Endothelial cell of umbilical vein (primary cell): Measurements from ENCODE around the gene SH3BP4. TPM values are rescaled to one million over a fixed set of nuclear protein-coding genes. Genes with fewer than 3 reads are reported as not detected.

Source experiments
- BruUV-seq: library from RNA; stranded (reverse); fragments of 400-500 nt; replicated peaks from 2 replicates; lab custom pipeline; 2021; lab: Mats Ljungman, UMichigan
- CTCF ChIA-PET: fragments of 300-600, 350-600 bp; sonication (Branson Sonifier 250); formaldehyde crosslinking; loops from one replicate; lab custom pipeline; 2021; ENCODE audit warnings: antibody characterized with exemption, inconsistent platforms; lab: Charles Lee
- POLR2A ChIA-PET: fragments of 300-600, 350-600 bp; sonication (Branson Sonifier 250); formaldehyde crosslinking; loops from one replicate; lab custom pipeline; 2021; ENCODE audit warnings: antibody characterized with exemption, inconsistent platforms; lab: Charles Lee
- DNase-seq: peaks from one replicate; pipeline ENCODE4 v3.0.0-alpha.2; 2011; ENCODE audit warnings: low read depth, low spot score
- FAIRE-seq: peaks from 2 replicates; lab custom pipeline; 2011; peaks lifted over from hg19 to GRCh38; lab: Jason Lieb, UNC
- H2AFZ ChIP-seq: 2 replicates; pipeline ENCODE4 v1.6.0; 2012; ENCODE audit warnings: low read depth, low read length, control low read depth, inconsistent platforms
- H3K27ac ChIP-seq: 2 replicates; pipeline ENCODE4 v1.5.1; 2011; ENCODE audit warnings: low read depth, mild to moderate bottlenecking, control low read depth, low read length, moderate library complexity; ENCODE audit not compliant: insufficient read depth
- H3K27me3 ChIP-seq, 2 experiments: 2 replicates each; pipeline versions ENCODE4 v1.6.0 to v1.6.1; 2011; ENCODE audit warnings: low read length in 2 of 2, mixed read lengths in 1 of 2; ENCODE audit not compliant: control insufficient read depth in 2 of 2, insufficient read depth in 2 of 2
- H3K36me3 ChIP-seq, 2 experiments: 2 replicates in 1 of 2; 3 replicates in 1 of 2; pipeline ENCODE4 v1.5.1; 2011; ENCODE audit warnings: low read length in 2 of 2, mild to moderate bottlenecking in 1 of 2, moderate library complexity in 1 of 2; ENCODE audit not compliant: control insufficient read depth in 2 of 2, insufficient read depth in 2 of 2; ENCODE audit errors: extremely low read depth in 1 of 2
- H3K4me1 ChIP-seq: 3 replicates; pipeline ENCODE4 v1.5.1; 2011; ENCODE audit warnings: mild to moderate bottlenecking, low read length; ENCODE audit not compliant: control insufficient read depth, insufficient read depth; ENCODE audit errors: extremely low read depth
- H3K4me2 ChIP-seq: 2 replicates; pipeline ENCODE4 v1.6.1; 2011; ENCODE audit warnings: low read length, control low read depth, mixed read lengths; ENCODE audit not compliant: insufficient read depth
- H3K4me3 ChIP-seq, 3 experiments: fragments of 200-600 bp in 1 of 3; sonication (generic), shearing (Covaris generic) in 1 of 3; replicated peaks in 1 of 3; 2 replicates each; pipeline ENCODE4 v1.5.1; 2011 to 2016; ENCODE audit warnings: control low read depth in 3 of 3, low read length in 3 of 3, mild to moderate bottlenecking in 2 of 3, inconsistent platforms in 1 of 3, low read depth in 1 of 3, moderate library complexity in 1 of 3; ENCODE audit not compliant: insufficient read depth in 1 of 3
- H3K79me2 ChIP-seq: 2 replicates; pipeline ENCODE4 v1.6.0; 2012; ENCODE audit warnings: low read length, inconsistent platforms; ENCODE audit not compliant: control insufficient read depth, insufficient read depth
- H3K9ac ChIP-seq: replicated peaks from 2 replicates; pipeline ENCODE3; 2011; ENCODE audit warnings: low read length, control low read depth; ENCODE audit not compliant: insufficient read depth; ENCODE audit errors: extremely low read depth
- H3K9me1 ChIP-seq: replicated peaks from 3 replicates; pipeline ENCODE4 v1.6.0; 2011; ENCODE audit warnings: mild to moderate bottlenecking, low read length; ENCODE audit not compliant: control insufficient read depth, insufficient read depth; ENCODE audit errors: extremely low read depth
- H3K9me3 ChIP-seq: replicated peaks from 2 replicates; pipeline ENCODE4 v1.5.1; 2012; ENCODE audit warnings: low read length, inconsistent platforms; ENCODE audit not compliant: control insufficient read depth, insufficient read depth
- H4K20me1 ChIP-seq: replicated peaks from 2 replicates; pipeline ENCODE3; 2011; ENCODE audit warnings: mild to moderate bottlenecking, low read length; ENCODE audit not compliant: control insufficient read depth, insufficient read depth; ENCODE audit errors: extremely low read depth
- EZH2 ChIP-seq: IDR thresholded peaks from 2 replicates; pipeline ENCODE4 v1.6.1; 2012; ENCODE audit warnings: borderline replicate concordance, low read depth, mild to moderate bottlenecking, moderate library complexity, low read length, inconsistent platforms; ENCODE audit not compliant: severe bottlenecking
- FOS ChIP-seq: IDR thresholded peaks from 2 replicates; pipeline ENCODE4 v1.6.1; 2011; ENCODE audit warnings: mild to moderate bottlenecking, low read length, moderate library complexity, borderline replicate concordance; ENCODE audit not compliant: insufficient read depth
- GATA2 ChIP-seq: IDR thresholded peaks from 2 replicates; pipeline ENCODE4 v1.7.0; 2011; ENCODE audit warnings: low read depth, mild to moderate bottlenecking, moderate library complexity, mixed read lengths, low read length; ENCODE audit not compliant: insufficient read length, insufficient read depth
- JUN ChIP-seq: IDR thresholded peaks from 2 replicates; pipeline ENCODE4 v1.6.1; 2011; ENCODE audit warnings: borderline replicate concordance, low read depth; ENCODE audit not compliant: insufficient read length, insufficient read depth
- MYC ChIP-seq: IDR thresholded peaks from one replicate; pipeline ENCODE4 v1.6.1; 2011; ENCODE audit warnings: mild to moderate bottlenecking, low read depth, low read length
- POLR2A ChIP-seq: IDR thresholded peaks from 2 replicates; pipeline ENCODE4 v1.6.1; 2012; ENCODE audit warnings: low read depth, mild to moderate bottlenecking, control low read depth, low read length
- POLR2AphosphoS5 ChIP-seq: IDR thresholded peaks from 2 replicates; pipeline ENCODE4 v1.6.1; 2012; ENCODE audit warnings: low read depth, mild to moderate bottlenecking, control low read depth, low read length, moderate library complexity; ENCODE audit not compliant: insufficient read depth
- dilution Hi-C: fragments of 300-500 bp; cut with MboI; formaldehyde crosslinking; loops from one replicate; pipeline ENCODE4 v1.15.0; 2019; ENCODE audit warnings: low sequenced_read_pairs; ENCODE audit not compliant: extremely low pct_ligation_motif_present
- intact Hi-C: fragments of 100-400 bp; cut with micrococcal nuclease; formaldehyde crosslinking; loops from one replicate; pipeline ENCODE4 v1.10.0; 2022
- polyA plus RNA-seq, 4 experiments: library from polyadenylated mRNA; depleted of rRNA in 3 of 4; stranded (reverse) in 3 of 4; unstranded in 1 of 4; fragments of >200 nt; gene quantifications; 2 replicates each; pipeline versions ENCODE4 v1.2.1 to v1.2.3, GENCODE V29; 2011 to 2012; ENCODE audit warnings: missing spikeins in 1 of 4
- total RNA-seq: library from RNA; stranded (reverse); gene quantifications from 2 replicates; pipeline ENCODE4 v1.2.3, GENCODE V29; 2021
- TF ChIP-seq, protein P1 (sequence below), 2 donors: IDR thresholded peaks; 1 replicate in 1 of 2; 2 replicates in 1 of 2; pipeline ENCODE4 v1.5.1; 2011; ENCODE audit warnings: low read length in 2 of 2, mild to moderate bottlenecking in 2 of 2, moderate library complexity in 2 of 2, control low read depth in 1 of 2, inconsistent platforms in 1 of 2, low read depth in 1 of 2; ENCODE audit not compliant: insufficient read depth in 1 of 2; ENCODE audit errors: extremely low read depth in 1 of 2

SH3BP4 gene
- total and polyA plus RNA-seq, 2 donors (not counting 3 experiments of a cell fraction or from before 2014, with no cell fraction given): 85.2 to 100.0 TPM

DNA sequence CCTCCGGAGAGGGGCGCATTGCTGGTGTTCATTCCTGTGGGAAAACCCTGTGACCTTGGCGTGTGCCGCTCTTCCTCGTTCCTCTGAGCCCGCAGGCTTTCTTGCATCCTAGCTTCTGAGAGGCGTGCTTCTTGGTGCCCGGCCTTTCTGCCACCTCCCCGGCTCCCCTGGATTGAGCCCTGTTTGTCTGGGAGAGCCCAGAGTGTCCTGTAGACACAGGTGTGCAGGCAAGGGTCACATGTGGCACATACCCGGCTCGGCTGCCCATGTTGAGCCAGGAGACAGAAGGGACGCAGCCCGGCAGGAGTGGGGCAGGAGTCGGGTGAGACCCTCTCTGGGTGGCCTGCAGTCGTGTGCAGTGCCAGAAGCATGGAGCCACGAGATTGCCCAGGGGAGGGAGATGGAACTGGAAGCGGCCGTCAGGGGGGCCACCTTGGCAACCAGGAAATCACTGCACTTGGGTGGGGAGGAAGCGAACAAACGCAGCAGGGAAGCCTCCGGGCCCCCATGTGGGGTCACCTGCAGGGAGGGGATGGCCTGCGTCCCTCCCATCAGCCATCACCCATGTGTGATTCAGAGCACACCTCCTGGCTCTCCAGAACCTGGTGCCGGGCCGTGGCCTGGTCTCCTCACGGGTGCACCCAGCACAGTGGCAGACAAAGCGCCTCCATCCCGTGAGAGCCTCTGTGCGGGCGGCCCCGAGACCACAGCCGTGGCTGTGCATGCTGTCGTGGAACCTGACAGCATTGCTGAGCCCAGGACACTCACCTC lies 92.9 kb downstream of the SH3BP4 start:
- H3K9me1 ChIP-seq: no peaks in the 10 kb centered on the region
- H3K27me3 ChIP-seq: no peaks in the 10 kb centered on the region
- FAIRE-seq (no peak), DNase-seq (no peak)
- no peak for TF ChIP-seq MYC
- TF ChIP-seq EZH2: no peak
- no peak for TF ChIP-seq POLR2AphosphoS5
- TF ChIP-seq, protein P1, sequence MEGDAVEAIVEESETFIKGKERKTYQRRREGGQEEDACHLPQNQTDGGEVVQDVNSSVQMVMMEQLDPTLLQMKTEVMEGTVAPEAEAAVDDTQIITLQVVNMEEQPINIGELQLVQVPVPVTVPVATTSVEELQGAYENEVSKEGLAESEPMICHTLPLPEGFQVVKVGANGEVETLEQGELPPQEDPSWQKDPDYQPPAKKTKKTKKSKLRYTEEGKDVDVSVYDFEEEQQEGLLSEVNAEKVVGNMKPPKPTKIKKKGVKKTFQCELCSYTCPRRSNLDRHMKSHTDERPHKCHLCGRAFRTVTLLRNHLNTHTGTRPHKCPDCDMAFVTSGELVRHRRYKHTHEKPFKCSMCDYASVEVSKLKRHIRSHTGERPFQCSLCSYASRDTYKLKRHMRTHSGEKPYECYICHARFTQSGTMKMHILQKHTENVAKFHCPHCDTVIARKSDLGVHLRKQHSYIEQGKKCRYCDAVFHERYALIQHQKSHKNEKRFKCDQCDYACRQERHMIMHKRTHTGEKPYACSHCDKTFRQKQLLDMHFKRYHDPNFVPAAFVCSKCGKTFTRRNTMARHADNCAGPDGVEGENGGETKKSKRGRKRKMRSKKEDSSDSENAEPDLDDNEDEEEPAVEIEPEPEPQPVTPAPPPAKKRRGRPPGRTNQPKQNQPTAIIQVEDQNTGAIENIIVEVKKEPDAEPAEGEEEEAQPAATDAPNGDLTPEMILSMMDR (IDR thresholded peaks at IDR 0.05; ENCODE audit: extremely low read depth in 1 of 2, insufficient read depth in 1 of 2, low read depth in 1 of 2, low read length in 2 of 2): no peak
- TF ChIP-seq JUN: no peak
- no peak for TF ChIP-seq POLR2A
- no peak for TF ChIP-seq GATA2
- no peak for TF ChIP-seq FOS
- no peak overlapping the region for H3K4me3 ChIP-seq
- H4K20me1 ChIP-seq: no peaks in the 10 kb centered on the region
- ChIA-PET POLR2A (no interaction called here), CTCF (no interaction called here)
- dilution Hi-C loops (no loop called here), intact Hi-C loops (no loop called here)
- H3K36me3 ChIP-seq: peaks cover 41 to 53% of the 10 kb centered on the region in 2 experiments
- peaks cover under 1% of the 10 kb centered on the region for H3K4me1 ChIP-seq
- H3K4me2 ChIP-seq: no peak overlapping the region
- H3K9ac ChIP-seq: no peak overlapping the region
- BruUV-seq: no TSS peak
- no peak overlapping the region for H2AFZ ChIP-seq
- peaks cover 83% of the 10 kb centered on the region for H3K79me2 ChIP-seq
- H3K27ac ChIP-seq: no peak overlapping the region
- no peaks in the 10 kb centered on the region for H3K9me3 ChIP-seq
